Common myeloid progenitor, CD34-positive (primary cell): Measurements from ENCODE around the gene LSAMP.

ENCODE experiments used
- CTCF ChIA-PET: fragments of 350-600 bp; sonication (Branson Sonifier 250); formaldehyde crosslinking; loops from one replicate; lab custom pipeline; 2021; ENCODE audit warnings: antibody characterized with exemption; lab: Charles Lee
- POLR2A ChIA-PET: fragments of 350-600 bp; sonication (Branson Sonifier 250); formaldehyde crosslinking; loops from one replicate; lab custom pipeline; 2021; ENCODE audit warnings: antibody characterized with exemption; lab: Charles Lee
- DNase-seq, 3 donors: peaks; one replicate each; pipeline versions ENCODE4 v3.0.0 to v3.0.0-alpha.2; 2013
- H3K27ac ChIP-seq, 2 experiments: 1 replicate in 1 of 2; 2 replicates in 1 of 2; pipeline ENCODE4 v1.7.0; 2013; ENCODE audit warnings: inconsistent platforms in 2 of 2, low read length in 2 of 2, mild to moderate bottlenecking in 2 of 2, low read depth in 1 of 2, moderate library complexity in 1 of 2; ENCODE audit not compliant: severe bottlenecking in 2 of 2, insufficient read depth in 1 of 2, poor library complexity in 1 of 2
- H3K27me3 ChIP-seq, 5 experiments: replicated peaks in 2 of 5; 1 replicate in 3 of 5; 2 replicates in 2 of 5; pipeline versions ENCODE4 v1.6.1 to v1.7.0; 2013; ENCODE audit warnings: low read length in 4 of 5, mild to moderate bottlenecking in 2 of 5, moderate library complexity in 2 of 5, inconsistent platforms in 1 of 5; ENCODE audit not compliant: insufficient read depth in 5 of 5, control insufficient read depth in 4 of 5
- H3K36me3 ChIP-seq, 4 experiments: 1 replicate in 2 of 4; 2 replicates in 2 of 4; pipeline versions ENCODE4 v1.6.1 to v1.7.0; 2013; ENCODE audit warnings: low read length in 3 of 4, control low read depth in 1 of 4, mild to moderate bottlenecking in 1 of 4; ENCODE audit not compliant: control insufficient read depth in 4 of 4, insufficient read depth in 4 of 4
- H3K4me1 ChIP-seq, 4 experiments: 1 replicate in 3 of 4; 2 replicates in 1 of 4; pipeline versions ENCODE4 v1.6.1 to v1.7.1; 2013; ENCODE audit warnings: low read length in 3 of 4, mild to moderate bottlenecking in 3 of 4, control low read depth in 1 of 4, inconsistent platforms in 1 of 4, moderate library complexity in 1 of 4; ENCODE audit not compliant: control insufficient read depth in 4 of 4, insufficient read depth in 4 of 4; ENCODE audit errors: control extremely low read depth in 1 of 4
- H3K4me3 ChIP-seq, 7 experiments: 1 replicate in 4 of 7; 2 replicates in 3 of 7; pipeline versions ENCODE4 v1.5.1 to v1.7.0; 2013; ENCODE audit warnings: mild to moderate bottlenecking in 7 of 7, low read length in 6 of 7, moderate library complexity in 6 of 7, inconsistent platforms in 2 of 7, low read depth in 2 of 7, control low read depth in 1 of 7; ENCODE audit not compliant: insufficient read depth in 4 of 7, control insufficient read depth in 1 of 7; ENCODE audit errors: extremely low read depth in 1 of 7
- H3K9me3 ChIP-seq, 5 experiments: 1 replicate in 4 of 5; 2 replicates in 1 of 5; pipeline versions ENCODE4 v1.6.1 to v1.7.1; 2013; ENCODE audit warnings: low read length in 4 of 5, mild to moderate bottlenecking in 2 of 5, inconsistent platforms in 1 of 5, low read depth in 1 of 5, moderate library complexity in 1 of 5; ENCODE audit not compliant: control insufficient read depth in 4 of 5, insufficient read depth in 2 of 5; ENCODE audit errors: control extremely low read depth in 1 of 5
- WGBS: methylation state at CpG from one replicate; pipeline ENCODE4 v1.1.5; 2013; ENCODE audit not compliant: insufficient coverage; 5-methylcytosine and 5-hydroxymethylcytosine counted together

Gene LSAMP

GRCh38 chr3:115996420-115997108, 448.7 kb downstream of the LSAMP start:
- CTCF ChIA-PET: no interaction called here
- no peak for DNase-seq
- no peaks in the 10 kb centered on the region for H3K4me1 ChIP-seq
- H3K9me3 ChIP-seq: no peaks in the 10 kb centered on the region
- no peaks in the 10 kb centered on the region for H3K36me3 ChIP-seq
- 72% methylated on average over 3 of the region's 3 CpGs for WGBS
- H3K27ac ChIP-seq: no peak overlapping the region
- no peak overlapping the region for H3K4me3 ChIP-seq
- H3K27me3 ChIP-seq: no peaks in the 10 kb centered on the region
- POLR2A ChIA-PET: no interaction called here

- POLR2A ChIA-PET: no interaction called here
- no CpG with 5 or more reads among the region's 4 CpGs for WGBS
- H3K4me1 ChIP-seq: no peaks in the 10 kb centered on the region
- no peaks in the 10 kb centered on the region for H3K36me3 ChIP-seq
- no peak overlapping the region for H3K4me3 ChIP-seq
- no peaks in the 10 kb centered on the region for H3K9me3 ChIP-seq
- H3K27ac ChIP-seq: no peak overlapping the region
- DNase-seq: no peak
- CTCF ChIA-PET: no interaction called here
- H3K27me3 ChIP-seq: no peaks in the 10 kb centered on the region
Measured at GRCh38 chr3:115990669-115991068, 454.6 kb downstream of the LSAMP start.

GRCh38 chr3:115989684-115990421, 455.4 kb downstream of the LSAMP start:
- WGBS: 87% methylated on average over 2 of the region's 5 CpGs
- no peaks in the 10 kb centered on the region for H3K27me3 ChIP-seq
- H3K4me1 ChIP-seq: no peaks in the 10 kb centered on the region
- ChIA-PET CTCF (interaction anchor here (0.6 kb wide), 1 partner anchor 28 kb away, joined by 3 read pairs; no protein-coding TSS in a partner anchor), POLR2A (interaction anchor here (0.6 kb wide), 1 partner anchor 237 kb away, joined by 4 read pairs; no protein-coding TSS in a partner anchor)
- no peak overlapping the region for H3K4me3 ChIP-seq
- no peaks in the 10 kb centered on the region for H3K36me3 ChIP-seq
- H3K9me3 ChIP-seq: no peaks in the 10 kb centered on the region
- DNase-seq: no peak
- no peak overlapping the region for H3K27ac ChIP-seq

GRCh38 chr3:115986555-115987207, 458.6 kb downstream of the LSAMP start:
- ChIA-PET CTCF (no interaction called here), POLR2A (no interaction called here)
- H3K36me3 ChIP-seq: no peaks in the 10 kb centered on the region
- H3K4me3 ChIP-seq: no peak overlapping the region
- peak in 2 of 3 donors; percentile 0 to 6 for DNase-seq
- WGBS: no CpG with 5 or more reads among the region's 2 CpGs
- no peak overlapping the region for H3K27ac ChIP-seq
- no peaks in the 10 kb centered on the region for H3K4me1 ChIP-seq
- H3K9me3 ChIP-seq: no peaks in the 10 kb centered on the region
- no peaks in the 10 kb centered on the region for H3K27me3 ChIP-seq

GRCh38 chr3:115982629-115983028, 462.7 kb downstream of the LSAMP start:
- POLR2A ChIA-PET: no interaction called here

GRCh38 chr3:115982108-115982507, 463.2 kb downstream of the LSAMP start:
- DNase-seq: no peak
- no peak overlapping the region for H3K27ac ChIP-seq
- no peaks in the 10 kb centered on the region for H3K9me3 ChIP-seq
- no peak overlapping the region for H3K4me3 ChIP-seq
- no CpG with 5 or more reads among the region's 3 CpGs for WGBS
- ChIA-PET CTCF (no interaction called here), POLR2A (no interaction called here)
- H3K36me3 ChIP-seq: no peaks in the 10 kb centered on the region
- H3K4me1 ChIP-seq: no peaks in the 10 kb centered on the region
- H3K27me3 ChIP-seq: peaks cover 0 to 2% (median 0%) of the 10 kb centered on the region in 5 experiments

More at GRCh38 chr3:115982629-115983028, 462.7 kb downstream of the LSAMP start:
- no peaks in the 10 kb centered on the region for H3K4me1 ChIP-seq
- DNase-seq: no peak
- CTCF ChIA-PET: no interaction called here
- no CpG with 5 or more reads among the region's 2 CpGs for WGBS
- H3K27me3 ChIP-seq: peaks cover 0 to 2% (median 0%) of the 10 kb centered on the region in 5 experiments
- H3K27ac ChIP-seq: no peak overlapping the region
- H3K4me3 ChIP-seq: no peak overlapping the region
- H3K9me3 ChIP-seq: no peaks in the 10 kb centered on the region
- H3K36me3 ChIP-seq: no peaks in the 10 kb centered on the region

GRCh38 chr3:115980709-115981108, 464.6 kb downstream of the LSAMP start:
- ChIA-PET CTCF (no interaction called here), POLR2A (no interaction called here)
- Histone ChIP-seq H3K27ac (no peak overlapping the region), H3K4me3 (no peak overlapping the region), H3K9me3 (no peaks in the 10 kb centered on the region), H3K36me3 (no peaks in the 10 kb centered on the region), H3K27me3 (peaks cover 0 to 2% (median 0%) of the 10 kb centered on the region in 5 experiments), H3K4me1 (no peaks in the 10 kb centered on the region)
- WGBS: no CpG with 5 or more reads among the region's 3 CpGs
- no peak for DNase-seq
